SHP77 treated with DMSO at 0.1 percent for 48 hours (cell line): ENCODE results near the gene IQCK.
"Not testable (repeated sequence)": the region's sequence is repeated elsewhere in the genome, so short reads cannot be mapped to it uniquely, and the experiment has no call there.

Experiments used
- DNase-seq: peaks from one replicate; lab custom pipeline; 2025; lab: John Stamatoyannopoulos, UW

The IQCK gene, protein sequence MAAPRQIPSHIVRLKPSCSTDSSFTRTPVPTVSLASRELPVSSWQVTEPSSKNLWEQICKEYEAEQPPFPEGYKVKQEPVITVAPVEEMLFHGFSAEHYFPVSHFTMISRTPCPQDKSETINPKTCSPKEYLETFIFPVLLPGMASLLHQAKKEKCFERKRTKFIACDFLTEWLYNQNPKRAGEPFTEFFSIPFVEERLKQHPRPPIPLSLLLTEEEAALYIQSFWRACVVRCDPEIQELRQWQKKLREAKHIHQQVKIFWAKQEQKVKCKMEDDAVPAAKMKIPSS

DNA sequence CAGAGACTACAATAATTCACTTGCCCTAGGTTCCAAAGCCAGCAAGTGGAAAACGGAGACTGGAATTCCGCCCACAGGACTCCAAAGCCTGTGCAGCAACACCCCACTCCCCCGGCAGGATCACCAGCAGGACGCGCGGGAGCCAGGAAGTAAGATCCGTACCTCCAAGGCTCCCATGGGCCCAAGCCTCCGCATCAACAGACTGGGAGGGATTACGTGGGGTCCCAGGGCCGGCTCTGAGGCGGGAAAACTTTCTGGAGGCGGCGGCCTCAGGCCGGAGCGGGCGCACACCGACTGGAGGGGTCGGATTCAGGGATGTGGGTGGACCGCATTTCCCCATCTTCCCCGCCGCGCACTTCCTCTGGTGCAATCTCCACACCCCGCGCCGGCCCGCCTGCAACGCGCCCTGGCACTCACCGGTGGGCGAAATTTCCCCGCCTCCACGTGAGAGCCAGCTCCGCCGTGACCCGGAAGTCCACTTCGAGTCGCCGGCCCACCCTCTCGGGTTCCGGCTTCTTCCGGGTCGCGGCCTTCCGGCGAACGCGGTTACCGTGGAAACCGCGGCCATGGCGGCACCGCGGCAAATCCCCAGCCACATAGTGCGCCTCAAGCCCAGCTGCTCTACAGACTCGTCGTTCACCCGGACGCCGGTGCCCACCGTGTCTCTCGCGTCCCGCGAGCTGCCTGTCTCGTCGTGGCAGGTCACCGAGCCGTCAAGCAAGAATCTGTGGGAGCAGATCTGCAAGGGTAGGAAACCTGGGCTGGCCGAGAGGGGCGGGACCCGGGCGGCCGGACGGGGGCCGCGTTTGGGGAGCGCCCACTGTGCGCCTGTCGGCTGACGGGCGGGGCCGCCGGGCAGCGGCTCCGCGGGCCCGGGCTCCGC, at the start of gene IQCK, which contains the start of gene KNOP1:
Gene IQCK (plus strand): TSS at position 531 of the 883 bp plus-strand sequence. CDS start 36 bp downstream, at position 567.
Gene KNOP1 (minus strand): TSS at position 487 of the 883 bp plus-strand sequence. CDS start 3,192 bp downstream, outside the sequence.
- DNase-seq = peak; percentile 13

DNA sequence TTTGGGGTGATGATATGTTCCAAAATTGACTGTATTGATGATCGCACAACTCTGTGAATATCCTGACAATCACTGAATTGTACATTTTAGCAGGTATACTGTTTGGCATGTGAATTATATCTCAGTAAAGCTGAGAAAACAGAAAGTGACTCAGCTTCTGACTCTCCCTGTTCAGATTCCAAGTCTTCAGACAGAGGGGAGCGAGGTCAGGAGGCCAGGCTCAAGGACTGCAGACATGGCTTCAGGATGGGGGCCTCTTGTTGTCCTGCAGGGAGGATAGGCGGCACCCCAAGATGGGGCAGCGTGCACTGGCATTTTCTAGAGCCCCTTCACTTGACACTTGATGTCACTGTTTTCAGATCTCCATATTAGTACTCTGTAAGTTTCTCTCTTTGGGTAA, 45.7 kb upstream of the IQCK start:
- no peak for DNase-seq

DNA sequence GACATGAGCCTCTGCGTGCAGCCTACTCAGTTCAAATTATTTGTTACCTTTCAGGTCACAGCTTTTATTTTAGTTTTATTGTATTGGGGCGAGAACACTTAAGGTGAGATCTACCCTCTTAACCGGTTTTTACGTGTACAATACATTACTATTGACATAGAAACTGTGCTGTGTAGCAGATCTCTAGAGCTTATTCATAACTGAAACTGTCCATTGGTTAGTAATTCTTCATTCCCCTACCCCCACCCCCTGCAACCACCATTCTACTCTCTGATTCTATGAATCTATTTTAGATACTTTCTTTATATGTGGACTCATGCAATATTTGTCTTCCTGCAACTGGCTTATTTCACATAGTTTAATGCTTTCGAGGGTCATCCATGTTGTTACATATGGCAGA, 43.6 kb upstream of the IQCK start:
- no peak for DNase-seq

DNA sequence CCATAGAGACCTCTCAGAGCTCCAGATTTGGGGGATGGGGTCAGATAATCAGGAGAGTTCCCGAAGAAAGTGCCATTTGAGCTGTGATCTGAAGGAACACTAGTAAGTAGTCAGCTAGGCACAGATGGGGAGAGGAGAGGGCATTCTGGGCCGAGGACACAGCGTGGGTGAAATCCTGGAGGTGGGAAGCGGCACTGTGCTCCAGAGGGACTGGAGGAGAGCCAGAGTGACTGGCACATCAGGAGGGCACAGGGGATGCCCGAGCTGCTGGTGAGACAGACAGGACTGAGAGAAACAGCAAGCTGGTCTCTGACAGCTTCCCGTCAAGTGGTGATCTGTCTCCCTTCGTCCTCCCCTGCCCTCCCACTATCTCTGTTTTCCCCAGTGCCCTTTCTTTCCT, 40.7 kb upstream of the IQCK start:
- no peak for DNase-seq

DNA sequence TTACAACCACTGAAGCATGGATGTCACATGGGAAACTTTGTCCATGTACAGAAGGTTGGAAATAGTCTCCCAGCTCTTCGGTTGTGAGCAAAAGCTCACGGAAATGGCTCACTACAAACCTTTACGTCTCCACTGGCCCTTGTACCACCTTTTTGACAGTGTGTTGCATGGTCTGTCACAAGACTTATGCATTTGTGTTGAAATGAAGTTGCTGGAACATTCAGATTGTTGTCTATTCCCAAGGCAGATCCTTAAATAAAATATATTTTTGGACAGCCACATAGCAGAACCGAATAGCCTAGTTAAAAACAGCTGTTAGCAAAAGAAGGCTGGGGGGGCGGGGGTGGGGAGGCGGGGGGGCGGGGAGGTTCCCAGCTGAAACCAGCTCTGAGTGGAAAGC, 39.3 kb upstream of the IQCK start:
- no peak for DNase-seq

DNA sequence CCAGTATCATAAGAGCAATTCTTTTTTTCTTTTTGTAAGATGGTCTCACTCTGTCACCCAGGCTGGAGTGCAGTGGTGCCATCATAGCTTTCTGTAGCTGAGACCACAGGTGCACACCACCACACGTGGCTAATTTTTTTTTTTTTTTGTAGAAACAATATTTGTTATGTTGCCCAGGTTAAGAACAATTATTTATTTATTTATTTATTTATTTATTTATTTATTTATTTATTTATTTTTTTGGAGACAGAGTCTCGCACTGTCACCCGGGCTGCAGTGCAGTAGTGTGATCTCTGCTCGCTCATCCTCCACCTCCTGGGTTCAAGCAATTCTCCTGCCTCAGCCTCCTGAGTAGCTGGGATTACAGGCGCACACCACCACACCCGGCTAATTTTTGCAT, 38.8 kb upstream of the IQCK start:
- not testable (repeated sequence) for DNase-seq

DNA sequence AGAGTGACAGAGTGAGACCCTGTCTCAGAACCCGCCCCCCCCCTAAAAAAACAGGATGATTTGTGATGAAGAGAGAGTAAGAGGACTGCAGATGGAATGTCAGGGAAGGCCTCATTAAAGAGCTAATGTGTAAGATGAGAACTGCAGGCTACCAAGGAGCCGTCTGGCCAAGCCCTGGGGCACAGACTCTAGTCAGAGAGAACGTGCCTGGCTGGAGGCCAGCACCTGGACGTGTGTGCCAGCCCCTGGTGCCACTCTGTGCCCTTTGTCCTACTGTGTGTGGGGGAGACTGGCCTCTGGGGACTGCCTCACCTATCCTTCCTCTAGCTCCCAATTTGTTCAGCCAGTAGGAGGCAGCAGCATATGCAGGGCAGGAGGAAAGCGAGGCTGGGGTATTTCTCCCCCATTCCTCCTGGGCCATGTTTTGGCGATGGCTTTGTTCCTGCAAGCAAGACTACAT, 37.2 kb upstream of the IQCK start:
- DNase-seq = no peak

DNA sequence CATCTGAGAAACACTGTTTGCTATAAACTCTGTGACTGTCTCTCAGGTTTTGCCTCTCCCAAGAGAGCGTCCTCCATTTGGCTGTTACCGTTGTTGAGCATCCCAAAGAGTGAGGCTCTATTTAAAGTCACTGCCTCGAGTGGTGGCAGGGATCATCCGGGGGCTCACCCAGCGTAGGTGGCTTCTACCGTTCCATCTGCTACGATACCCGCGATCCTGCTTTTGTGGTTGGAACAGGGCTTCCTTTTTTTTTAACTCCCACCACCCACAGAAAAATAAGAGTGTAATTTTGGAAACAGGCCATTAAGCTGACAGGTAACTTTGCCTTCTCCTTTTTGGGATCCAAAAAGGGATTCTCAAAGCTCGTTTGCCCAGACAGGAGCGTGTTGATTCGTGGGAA, 36.4 kb upstream of the IQCK start:
- no peak for DNase-seq

DNA sequence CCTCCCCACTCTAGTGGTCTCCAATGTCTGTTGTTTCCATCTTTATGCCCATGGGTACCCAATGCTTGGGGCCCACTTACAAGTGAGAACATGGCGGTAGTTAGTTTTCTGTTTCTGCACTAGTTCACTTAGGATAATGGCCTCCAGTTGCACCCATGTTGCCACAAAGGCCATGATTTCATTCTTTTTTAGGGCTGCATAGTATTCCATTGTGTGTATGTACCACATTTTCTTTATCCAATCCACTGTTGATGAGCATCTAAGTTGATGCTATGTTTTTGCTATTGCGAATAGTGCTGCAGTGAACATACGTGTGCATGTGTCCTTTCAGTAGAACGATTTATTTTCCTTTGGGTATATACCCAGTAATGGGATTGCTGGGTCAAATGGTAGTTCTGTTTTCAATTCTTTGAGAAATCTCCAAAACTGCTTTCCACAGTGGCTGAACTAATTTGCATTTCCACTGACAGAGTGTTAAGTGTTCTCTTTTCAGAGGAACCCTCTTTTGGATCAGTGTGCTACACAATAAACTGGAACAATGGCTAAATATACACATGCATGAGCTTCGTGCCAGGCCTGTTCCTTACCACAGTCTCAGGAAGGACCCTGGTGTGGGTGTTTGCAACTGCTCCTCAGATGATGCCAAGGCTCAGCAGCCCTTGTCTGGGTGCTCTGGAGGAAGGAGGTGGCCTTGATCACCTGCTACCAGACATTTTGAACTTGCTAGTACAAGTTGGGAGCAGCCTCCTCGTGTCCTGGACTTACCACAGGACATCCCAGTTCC, 34.4 kb upstream of the IQCK start:
- DNase-seq = no peak

DNA sequence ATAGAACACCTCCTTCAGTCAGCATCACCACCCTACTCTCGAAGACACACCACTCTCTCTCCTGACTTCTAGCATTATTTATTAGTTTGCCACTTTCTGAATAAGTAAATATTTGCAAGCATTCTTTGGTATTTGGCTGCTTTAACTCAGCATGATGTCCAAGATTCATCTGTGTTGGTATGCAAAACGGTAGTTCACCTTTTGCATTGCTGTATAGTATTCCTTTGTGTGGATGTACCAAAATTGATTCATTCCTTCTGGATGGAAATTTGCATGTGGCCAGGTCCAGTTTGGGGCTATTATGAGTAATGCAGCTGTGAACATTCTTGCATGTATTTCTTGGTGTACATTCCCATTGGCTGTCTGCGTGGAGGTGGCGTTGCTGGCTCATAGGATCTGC, 32.9 kb upstream of the IQCK start:
- no peak for DNase-seq

DNA sequence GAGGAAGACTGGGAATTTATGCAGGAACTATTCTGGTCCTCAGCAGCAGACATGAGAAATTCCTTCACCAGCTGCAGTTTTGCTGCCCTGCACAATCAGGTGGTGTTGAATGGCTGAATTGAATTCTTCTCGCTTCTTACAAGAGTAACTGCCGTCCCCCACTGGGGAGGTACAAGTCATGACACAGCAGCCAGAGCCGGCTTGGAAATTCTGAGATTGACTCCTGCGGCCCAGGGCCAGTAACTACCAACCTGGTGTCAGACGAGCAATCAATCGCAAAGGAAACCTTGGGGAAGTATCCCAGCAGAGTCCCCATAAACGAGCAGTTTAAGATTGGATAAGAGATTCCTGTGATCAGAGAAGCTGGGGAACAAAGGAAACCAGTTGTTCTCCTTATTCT, 30.8 kb upstream of the IQCK start:
- DNase-seq = no peak

DNA sequence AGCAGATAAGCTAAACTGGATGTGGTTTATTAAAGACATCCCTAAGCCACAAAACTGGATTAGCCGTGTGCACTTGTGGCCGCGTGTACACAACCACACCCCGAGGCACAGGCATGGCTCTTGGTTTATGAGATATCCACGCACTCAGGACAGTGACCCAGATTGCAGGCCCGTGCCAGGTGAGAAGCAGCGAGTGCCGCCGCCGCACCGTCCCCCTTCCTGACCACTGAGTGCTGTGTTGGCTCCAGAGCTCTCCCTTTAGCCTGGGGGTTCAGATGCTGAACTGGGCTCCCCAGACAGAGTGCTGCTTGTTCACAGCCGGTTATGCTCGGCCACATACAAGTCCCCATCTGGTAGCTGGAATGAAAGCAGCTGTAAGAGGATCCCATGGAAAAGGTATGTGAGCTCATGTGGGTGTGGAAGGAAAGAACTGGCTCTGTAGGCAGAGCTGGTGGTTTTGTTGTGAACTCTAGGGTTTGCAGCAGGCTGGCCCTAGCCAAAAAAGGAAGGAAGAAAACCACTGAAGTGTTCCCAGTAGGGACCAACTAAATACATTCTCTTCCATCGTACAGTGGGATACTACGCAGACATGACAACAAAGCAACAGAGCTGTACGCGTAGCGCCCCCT, 29.6 kb upstream of the IQCK start:
- no peak for DNase-seq

DNA sequence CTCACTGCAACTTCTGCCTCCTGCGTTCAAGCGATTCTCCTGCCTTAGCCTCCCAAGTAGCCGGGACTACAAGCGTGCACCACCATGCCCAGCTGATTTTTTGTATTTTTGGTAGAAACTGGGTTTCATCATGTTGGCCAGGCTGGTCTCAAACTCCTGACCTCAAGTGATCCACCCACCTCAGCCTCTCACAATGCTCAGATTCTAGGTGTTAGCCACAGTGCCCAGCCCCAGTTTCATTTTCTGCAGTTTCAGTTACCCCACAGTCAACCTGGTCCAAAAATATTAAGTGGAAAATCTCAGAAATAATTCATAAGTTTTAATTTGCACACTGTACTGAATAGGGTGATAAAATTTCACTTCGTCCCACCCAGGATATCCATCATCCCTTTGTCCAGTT, 28.7 kb upstream of the IQCK start:
- no peak for DNase-seq

DNA sequence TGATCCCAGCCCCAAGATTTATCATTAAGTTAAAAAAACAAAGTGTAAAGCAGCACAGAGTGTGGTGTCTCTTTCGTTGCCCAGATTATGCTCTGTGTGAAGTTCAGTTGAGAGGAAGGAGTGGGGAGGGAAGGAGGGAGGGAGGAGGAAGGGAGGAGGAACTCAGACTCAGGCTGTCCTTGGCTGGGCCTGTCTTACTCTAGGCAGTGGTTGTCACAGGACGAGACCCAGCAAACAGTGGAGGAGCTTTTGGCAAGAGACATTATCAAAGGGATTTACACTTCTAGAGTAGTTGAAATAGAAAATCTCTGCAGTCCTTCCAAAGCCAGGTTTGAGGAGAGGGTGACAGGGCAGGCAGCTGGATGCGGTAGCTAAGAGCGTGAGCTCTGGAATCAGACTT, 27.9 kb upstream of the IQCK start:
- DNase-seq = no peak

DNA sequence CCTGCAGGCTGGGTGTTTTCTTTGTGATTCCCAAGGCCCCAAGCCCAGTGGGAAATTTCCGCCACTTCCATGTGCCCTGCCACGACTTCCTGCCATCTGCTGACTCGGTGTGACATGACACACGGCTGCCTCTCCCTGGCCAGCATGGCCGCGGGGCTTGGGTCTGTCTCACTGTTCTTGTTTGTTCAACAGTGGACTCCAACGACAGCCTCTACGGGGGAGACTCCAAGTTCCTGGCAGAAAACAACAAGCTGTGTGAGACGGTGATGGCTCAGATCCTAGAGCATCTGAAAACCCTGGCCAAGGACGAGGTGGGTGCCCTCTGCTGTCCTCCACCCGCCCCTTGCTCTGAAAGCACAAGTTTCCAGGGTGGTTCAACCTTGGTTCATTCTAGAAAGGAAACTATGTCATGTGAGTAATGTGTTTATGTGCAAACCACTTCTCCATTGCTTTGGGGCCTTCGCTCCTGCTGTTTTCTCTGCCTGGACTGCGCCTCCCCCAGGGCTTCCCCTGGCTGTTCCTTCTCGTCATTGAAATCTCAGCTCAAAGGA, 26.8 kb upstream of the IQCK start:
- DNase-seq = no peak

DNA sequence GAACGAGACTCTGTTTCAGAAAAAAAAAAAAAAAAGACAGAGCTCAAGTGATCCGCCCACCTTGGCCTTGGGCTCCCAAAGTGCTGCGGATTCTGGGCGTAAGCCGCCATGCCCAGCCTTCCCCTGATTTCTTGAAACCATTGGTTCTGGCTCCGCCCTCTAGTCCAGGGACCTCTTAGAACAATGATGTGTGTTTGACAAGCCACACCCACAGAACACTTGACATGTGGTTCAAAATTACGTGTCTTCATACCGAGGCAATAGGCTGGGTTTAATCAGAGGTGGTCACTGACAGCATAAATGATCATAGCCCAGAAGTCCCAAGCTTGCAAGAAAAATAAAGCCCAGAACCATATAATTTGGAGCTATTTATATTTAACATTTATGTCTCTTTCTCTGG, 23.1 kb upstream of the IQCK start:
- DNase-seq = no peak

DNA sequence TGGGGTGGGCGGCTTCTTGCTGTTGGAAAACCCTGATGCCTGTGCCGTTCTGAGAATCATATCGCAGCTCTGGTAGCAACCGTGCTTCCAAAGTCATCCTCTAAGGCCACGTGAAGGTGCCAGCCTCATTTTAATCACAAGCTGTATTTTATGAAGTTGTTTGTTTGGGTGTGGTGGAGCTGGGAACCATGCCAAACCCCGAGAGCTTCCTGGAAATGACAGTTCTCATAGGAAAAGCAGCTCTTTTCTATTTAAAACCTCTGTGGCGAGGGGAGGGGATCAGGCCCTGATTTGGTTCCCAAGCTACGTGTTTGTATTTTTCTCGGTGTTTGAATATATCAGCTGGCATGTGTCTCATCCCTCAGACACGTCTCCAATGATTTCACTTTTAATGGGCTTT, 21.7 kb upstream of the IQCK start:
- peak; percentile 16 for DNase-seq

DNA sequence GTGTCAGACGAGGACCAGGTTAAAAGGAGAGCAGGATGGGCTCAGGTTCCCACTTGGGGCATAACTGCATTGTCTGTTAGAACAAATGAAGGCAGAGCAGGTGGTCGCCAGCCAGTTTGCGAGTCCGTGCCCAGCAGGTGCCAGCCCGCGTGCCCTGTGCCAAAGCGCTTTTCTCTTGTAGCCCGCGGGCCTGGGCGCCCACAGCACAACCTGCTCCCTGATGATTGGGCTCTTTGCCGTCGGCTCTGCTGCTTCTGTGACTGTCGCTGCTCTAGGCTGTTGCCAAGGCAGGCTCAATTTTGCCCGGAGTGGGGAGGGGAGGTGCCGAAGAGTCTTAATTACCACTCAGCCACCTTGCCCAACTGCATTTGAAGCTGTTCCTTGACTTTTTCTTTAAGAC, 21.1 kb upstream of the IQCK start:
- DNase-seq = no peak

DNA sequence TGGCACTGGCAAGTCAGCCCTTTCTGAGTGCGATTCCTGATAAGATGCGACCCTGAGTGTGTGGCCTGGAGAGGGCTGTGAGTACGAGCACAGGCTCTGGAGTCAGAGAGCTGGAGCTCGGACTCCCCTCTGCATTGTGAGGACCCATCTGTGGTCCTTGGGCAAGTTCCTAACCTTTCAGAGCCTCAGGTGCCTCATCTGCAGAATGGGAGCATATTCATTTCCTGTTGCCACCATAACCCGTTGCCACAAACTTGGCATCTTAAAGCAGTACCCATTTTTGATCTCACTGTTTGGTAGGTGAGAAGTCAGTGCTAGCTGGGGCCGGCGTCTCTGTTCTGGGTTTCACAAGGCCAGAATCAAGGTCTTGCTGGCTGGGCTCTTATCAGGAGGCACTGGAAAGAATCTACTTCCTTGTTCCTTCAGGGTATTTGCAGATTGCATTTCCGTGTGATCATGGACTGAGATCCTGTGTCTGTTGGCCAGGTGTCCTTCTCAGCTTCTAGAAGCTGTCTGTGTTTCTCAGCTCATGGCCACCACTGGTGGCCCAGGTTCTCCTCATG, 20.2 kb upstream of the IQCK start:
- no peak for DNase-seq

DNA sequence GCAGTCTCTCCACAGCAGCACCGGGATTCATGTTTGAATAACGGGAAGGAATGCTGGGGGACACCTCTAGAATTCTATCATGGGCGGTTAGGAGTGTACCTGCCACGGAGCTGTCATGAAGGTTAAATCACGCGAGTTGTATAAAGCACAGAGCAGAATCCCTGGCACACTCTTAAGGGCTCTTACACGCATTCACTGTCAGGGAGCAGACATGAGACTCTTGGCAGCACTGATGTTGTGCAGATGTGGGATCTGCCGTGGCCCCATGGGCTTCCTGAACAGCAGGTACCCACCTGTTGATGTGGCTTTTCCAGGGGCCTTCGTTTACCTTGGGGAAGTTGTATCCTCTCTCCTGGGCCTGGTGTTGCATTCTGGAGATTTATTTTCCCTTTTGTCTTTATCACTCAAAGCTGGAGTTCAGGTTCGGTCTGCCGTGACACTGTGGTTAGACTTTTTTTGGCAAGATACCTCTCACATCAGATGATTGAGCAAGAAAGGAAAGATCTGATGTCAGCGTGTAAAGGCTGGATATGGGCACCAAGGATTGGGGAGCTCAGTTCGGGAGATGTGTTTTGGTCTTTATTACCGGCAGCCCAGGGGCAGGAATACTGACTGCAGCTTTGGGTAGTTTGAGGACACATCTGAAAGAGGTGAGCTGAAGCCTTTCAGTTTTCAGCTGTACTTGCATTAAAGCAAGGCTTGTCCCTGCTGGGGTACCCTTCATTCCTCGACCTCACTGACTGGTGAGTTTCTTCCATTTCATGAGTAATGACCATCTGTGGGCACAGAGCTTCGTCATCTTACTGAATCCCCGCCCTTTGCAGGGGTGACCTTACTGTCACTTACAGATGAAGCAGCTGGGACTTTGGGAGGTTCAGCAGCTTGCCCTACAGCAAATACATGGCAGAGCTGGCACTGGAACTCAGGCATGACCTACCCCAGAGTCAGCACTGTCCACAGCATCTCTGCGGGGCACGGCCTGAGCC, 19.3 kb upstream of the IQCK start:
- DNase-seq = no peak
